ENCODE data around the gene SMKR1.

- TF ChIP-seq CTCF (IDR thresholded peaks at IDR 0.05; ENCODE audit: low read depth, low read length) (no peak), EZH2phosphoT487 (IDR thresholded peaks at IDR 0.05; ENCODE audit: low read depth) (no peak)
Measured at GRCh38 chr7:129522971-129523340, 20.6 kb downstream of the SMKR1 start.

Data from OCI-LY3 (cell line).